H9 (cell line): ENCODE results near the gene ZNRF1. TPM values are rescaled to one million over a fixed set of nuclear protein-coding genes. Genes with fewer than 3 reads are reported as not detected.

Experiments
- DNase-seq: peaks from one replicate; pipeline ENCODE4 v3.0.0-alpha.2; 2017
- H2AFZ ChIP-seq: one replicate; pipeline ENCODE4 v1.6.1; 2013; ENCODE audit warnings: mild to moderate bottlenecking, low read length, control low read depth, moderate library complexity
- H2AK5ac ChIP-seq: 2 replicates; pipeline ENCODE4 v1.6.1; 2013; ENCODE audit warnings: low read length, control low read depth, mixed read lengths; ENCODE audit not compliant: insufficient read length
- H2BK120ac ChIP-seq: one replicate; pipeline ENCODE4 v1.6.1; 2013; ENCODE audit warnings: low read depth, mild to moderate bottlenecking, low read length, control low read depth, inconsistent platforms; ENCODE audit not compliant: poor library complexity, severe bottlenecking
- H2BK12ac ChIP-seq: 2 replicates; pipeline ENCODE4 v1.6.1; 2013; ENCODE audit warnings: low read length, control low read depth, mixed read lengths, low read depth; ENCODE audit not compliant: insufficient read length
- H2BK15ac ChIP-seq: 2 replicates; pipeline ENCODE4 v1.6.1; 2013; ENCODE audit warnings: low read depth, low read length, control low read depth
- H2BK20ac ChIP-seq: one replicate; pipeline ENCODE4 v1.6.1; 2013; ENCODE audit warnings: low read depth, mild to moderate bottlenecking, low read length, control low read depth, inconsistent platforms; ENCODE audit not compliant: poor library complexity, severe bottlenecking
- H2BK5ac ChIP-seq: 2 replicates; pipeline ENCODE4 v1.6.1; 2013; ENCODE audit warnings: low read length, control low read depth, mixed read lengths; ENCODE audit not compliant: insufficient read length
- H3K14ac ChIP-seq: 2 replicates; pipeline ENCODE4 v1.6.1; 2013; ENCODE audit warnings: low read length, control low read depth; ENCODE audit not compliant: insufficient read depth
- H3K18ac ChIP-seq: 2 replicates; pipeline ENCODE4 v1.6.1; 2013; ENCODE audit warnings: low read depth, mild to moderate bottlenecking, mixed read lengths, low read length, control low read depth; ENCODE audit not compliant: insufficient read length
- H3K23ac ChIP-seq: 2 replicates; pipeline ENCODE4 v1.6.1; 2013; ENCODE audit warnings: low read length, control low read depth, mixed read lengths, low read depth; ENCODE audit not compliant: insufficient read length
- H3K23me2 ChIP-seq: 2 replicates; pipeline ENCODE4 v1.6.1; 2013; ENCODE audit warnings: low read depth, mild to moderate bottlenecking, mixed read lengths, low read length, control low read depth; ENCODE audit not compliant: insufficient read length, poor library complexity, severe bottlenecking
- H3K27ac ChIP-seq: 2 replicates; pipeline ENCODE4 v1.5.1; 2013; ENCODE audit warnings: low read length, control low read depth, mixed read lengths, low read depth; ENCODE audit not compliant: insufficient read length
- H3K27me3 ChIP-seq: 2 replicates; pipeline ENCODE4 v1.6.1; 2013; ENCODE audit warnings: low read length, control low read depth, inconsistent platforms; ENCODE audit not compliant: insufficient read depth
- H3K4ac ChIP-seq: 2 replicates; pipeline ENCODE4 v1.6.1; 2013; ENCODE audit warnings: low read depth, mild to moderate bottlenecking, control low read depth, inconsistent platforms, low read length, moderate library complexity
- H3K4me1 ChIP-seq: 2 replicates; pipeline ENCODE4 v1.6.1; 2013; ENCODE audit warnings: low read length, control low read depth, inconsistent platforms; ENCODE audit not compliant: insufficient read depth
- H3K4me2 ChIP-seq: 2 replicates; pipeline ENCODE4 v1.6.1; 2013; ENCODE audit warnings: low read length, control low read depth, mixed read lengths; ENCODE audit not compliant: insufficient read length, insufficient read depth
- H3K56ac ChIP-seq: 2 replicates; pipeline ENCODE4 v1.6.1; 2013; ENCODE audit warnings: low read depth, mild to moderate bottlenecking, mixed read lengths, low read length, control low read depth; ENCODE audit not compliant: insufficient read length
- H3K79me1 ChIP-seq: 2 replicates; pipeline ENCODE4 v1.6.1; 2013; ENCODE audit warnings: low read depth, mild to moderate bottlenecking, moderate library complexity, low read length, control low read depth, inconsistent platforms; ENCODE audit not compliant: insufficient read depth, poor library complexity, severe bottlenecking
- H3K79me2 ChIP-seq: 2 replicates; pipeline ENCODE4 v1.6.1; 2013; ENCODE audit warnings: low read length, control low read depth, inconsistent platforms; ENCODE audit not compliant: insufficient read depth
- H3K9ac ChIP-seq: 2 replicates; pipeline ENCODE4 v1.6.1; 2013; ENCODE audit warnings: low read length, control low read depth, mixed read lengths; ENCODE audit not compliant: insufficient read length; ENCODE audit errors: extremely low read depth
- H3K9me3 ChIP-seq: one replicate; pipeline ENCODE4 v1.6.1; 2013; ENCODE audit warnings: low read depth, low read length, inconsistent platforms; ENCODE audit not compliant: control insufficient read depth
- H3T11ph ChIP-seq: one replicate; pipeline ENCODE4 v1.6.1; 2013; ENCODE audit warnings: mild to moderate bottlenecking, low read length, control low read depth, inconsistent platforms
- H4K20me1 ChIP-seq: one replicate; pipeline ENCODE4 v1.6.1; 2013; ENCODE audit not compliant: control insufficient read depth, insufficient read length, insufficient read depth
- H4K5ac ChIP-seq: 2 replicates; pipeline ENCODE4 v1.6.1; 2013; ENCODE audit warnings: low read depth, mild to moderate bottlenecking, mixed read lengths, low read length, control low read depth; ENCODE audit not compliant: insufficient read length
- H4K8ac ChIP-seq: replicated peaks from 2 replicates; pipeline ENCODE4 v1.6.1; 2013; ENCODE audit warnings: low read length, control low read depth, mixed read lengths, low read depth; ENCODE audit not compliant: insufficient read length
- H4K91ac ChIP-seq: 2 replicates; pipeline ENCODE4 v1.6.1; 2013; ENCODE audit warnings: low read depth, mild to moderate bottlenecking, moderate library complexity, mixed read lengths, low read length, control low read depth; ENCODE audit not compliant: insufficient read length
- H3K27ac Mint-ChIP-seq, 3 experiments: 2 replicates in 2 of 3; 3 replicates in 1 of 3; pipeline ENCODE4 v1.8.0; 2020 to 2021; ENCODE audit warnings: mixed read lengths in 3 of 3, mild to moderate bottlenecking in 1 of 3, moderate library complexity in 1 of 3
- H3K27me3 Mint-ChIP-seq: 2 replicates; pipeline ENCODE4 v1.8.0; 2021; ENCODE audit warnings: low read depth, mild to moderate bottlenecking, moderate library complexity, mixed read lengths
- H3K36me3 Mint-ChIP-seq, 3 experiments: 2 replicates in 2 of 3; 3 replicates in 1 of 3; pipeline ENCODE4 v1.8.0; 2020 to 2021; ENCODE audit warnings: low read depth in 3 of 3, mixed read lengths in 3 of 3; ENCODE audit not compliant: insufficient read depth in 1 of 3
- H3K4me1 Mint-ChIP-seq, 2 experiments: 2 replicates each; pipeline ENCODE4 v1.8.0; 2020; ENCODE audit warnings: mixed read lengths in 2 of 2
- H3K4me3 Mint-ChIP-seq, 2 experiments: 2 replicates in 1 of 2; 3 replicates in 1 of 2; pipeline ENCODE4 v1.8.0; 2020 to 2021; ENCODE audit warnings: mild to moderate bottlenecking in 2 of 2, mixed read lengths in 2 of 2, moderate library complexity in 1 of 2
- H3K9me3 Mint-ChIP-seq, 2 experiments: 2 replicates in 1 of 2; 3 replicates in 1 of 2; pipeline ENCODE4 v1.8.0; 2020; ENCODE audit warnings: mild to moderate bottlenecking in 2 of 2, mixed read lengths in 2 of 2, moderate library complexity in 1 of 2
- CTCF ChIP-seq: fragments of 200-600 bp; sonication (generic); conservative IDR thresholded peaks from 3 replicates; pipeline ENCODE4 v1.8.0; 2021; ENCODE audit warnings: antibody characterized with exemption, mild to moderate bottlenecking
- WGBS: extraction: QIAGEN DNeasy Blood & Tissue Kit; methylation state at CpG from one replicate; pipeline ENCODE4 v1.1.7; 2013; ENCODE audit warnings: missing lambda C conversion rate, low lambda C conversion rate, mixed read lengths; ENCODE audit not compliant: insufficient read length; ENCODE audit errors: extremely low coverage; 5-methylcytosine and 5-hydroxymethylcytosine counted together
- total RNA-seq: library from RNA; stranded (reverse); gene quantifications from 2 replicates; pipeline ENCODE4 v1.2.1, GENCODE V29; 2021

Gene ZNRF1
- total RNA-seq, 1 experiment from 2014 or later, result 49.6 TPM

GRCh38 chr16:74999219-74999608 lies 390 bp downstream of the ZNRF1 start:
- H2BK120ac ChIP-seq, result no peak overlapping the region
- Mint-ChIP-seq H3K27ac (peak overlapping the region in 2 of 3 experiments; percentile 68 to 86; a peak in 4 of 7 replicates), H3K36me3 (peaks cover 3 to 19% (median 13%) of the 10 kb centered on the region in 3 experiments; a peak in 5 of 7 replicates), H3K4me1 (peaks cover 41 to 46% of the 10 kb centered on the region in 2 experiments), H3K9me3 (no peaks in the 10 kb centered on the region), H3K27me3 (peaks cover 5% of the 10 kb centered on the region), H3K4me3 (peak overlapping the region; percentile 80 to 87)
- no peak overlapping the region for H4K5ac ChIP-seq
- peak overlapping the region; percentile 50 for H3K18ac ChIP-seq
- H3K27ac ChIP-seq, result no peak overlapping the region
- no peak overlapping the region for H2AFZ ChIP-seq
- peaks cover 6% of the 10 kb centered on the region for H3K79me1 ChIP-seq
- H3K23ac ChIP-seq, result no peak overlapping the region
- no peak overlapping the region for H3K4ac ChIP-seq
- H4K20me1 ChIP-seq, result no peaks in the 10 kb centered on the region
- H3K9ac ChIP-seq, result no peak overlapping the region
- no peak overlapping the region for H4K91ac ChIP-seq
- no peaks in the 10 kb centered on the region for H3K27me3 ChIP-seq
- no peak for DNase-seq
- H3K56ac ChIP-seq, result no peak overlapping the region
- H3T11ph ChIP-seq, result no peak overlapping the region
- peaks cover 16% of the 10 kb centered on the region for H3K23me2 ChIP-seq
- H3K4me2 ChIP-seq, result peak overlapping the region; percentile 67
- H3K9me3 ChIP-seq, result no peaks in the 10 kb centered on the region
- peaks cover 3% of the 10 kb centered on the region; the same call in 1 of the 2 replicates for H3K4me1 ChIP-seq
- H4K8ac ChIP-seq, result no peak overlapping the region
- WGBS, result no CpG with 5 or more reads among the region's 44 CpGs
- H3K79me2 ChIP-seq, result peaks cover 19% of the 10 kb centered on the region; the same call in 1 of the 2 replicates
- TF ChIP-seq CTCF, result no peak
- H2BK15ac ChIP-seq, result no peak overlapping the region
- no peak overlapping the region for H2BK5ac ChIP-seq
- H3K14ac ChIP-seq, result no peak overlapping the region
- no peak overlapping the region for H2BK12ac ChIP-seq
- H2BK20ac ChIP-seq, result no peak overlapping the region
- no peak overlapping the region for H2AK5ac ChIP-seq
